ENCODE data around the gene SOX6.

DNA sequence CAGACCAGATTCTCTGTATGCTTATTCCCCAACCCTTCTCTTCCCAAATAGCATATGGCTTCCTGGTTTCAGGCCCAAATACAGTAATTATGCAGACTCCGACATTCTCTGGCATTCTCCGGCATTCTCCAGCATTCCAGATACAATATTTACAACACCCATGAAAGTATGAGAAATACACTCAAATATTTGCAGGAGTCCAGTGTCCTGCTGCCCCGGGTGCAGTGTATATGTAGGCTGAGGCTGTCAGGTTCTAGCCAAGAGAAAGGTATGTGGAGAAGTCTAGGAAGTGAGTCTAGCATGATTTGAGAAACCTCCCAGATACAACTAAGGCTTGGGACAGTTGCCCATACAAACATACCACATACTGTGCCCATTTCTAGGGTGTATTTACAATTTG, 160.7 kb downstream of the SOX6 start:
- no peak for TF ChIP-seq POLR2AphosphoS5 (IDR thresholded peaks at IDR 0.05)
- TF ChIP-seq, protein P1, sequence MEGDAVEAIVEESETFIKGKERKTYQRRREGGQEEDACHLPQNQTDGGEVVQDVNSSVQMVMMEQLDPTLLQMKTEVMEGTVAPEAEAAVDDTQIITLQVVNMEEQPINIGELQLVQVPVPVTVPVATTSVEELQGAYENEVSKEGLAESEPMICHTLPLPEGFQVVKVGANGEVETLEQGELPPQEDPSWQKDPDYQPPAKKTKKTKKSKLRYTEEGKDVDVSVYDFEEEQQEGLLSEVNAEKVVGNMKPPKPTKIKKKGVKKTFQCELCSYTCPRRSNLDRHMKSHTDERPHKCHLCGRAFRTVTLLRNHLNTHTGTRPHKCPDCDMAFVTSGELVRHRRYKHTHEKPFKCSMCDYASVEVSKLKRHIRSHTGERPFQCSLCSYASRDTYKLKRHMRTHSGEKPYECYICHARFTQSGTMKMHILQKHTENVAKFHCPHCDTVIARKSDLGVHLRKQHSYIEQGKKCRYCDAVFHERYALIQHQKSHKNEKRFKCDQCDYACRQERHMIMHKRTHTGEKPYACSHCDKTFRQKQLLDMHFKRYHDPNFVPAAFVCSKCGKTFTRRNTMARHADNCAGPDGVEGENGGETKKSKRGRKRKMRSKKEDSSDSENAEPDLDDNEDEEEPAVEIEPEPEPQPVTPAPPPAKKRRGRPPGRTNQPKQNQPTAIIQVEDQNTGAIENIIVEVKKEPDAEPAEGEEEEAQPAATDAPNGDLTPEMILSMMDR (IDR thresholded peaks at IDR 0.05) = no peak
